CD14-positive monocyte (primary cell): ENCODE results near the gene NDUFAB1. TPM values are rescaled to one million over a fixed set of nuclear protein-coding genes. Genes with fewer than 3 reads are reported as not detected.
"Not testable (repeated sequence)": the region's sequence is repeated elsewhere in the genome, so short reads cannot be mapped to it uniquely, and the experiment has no call there.

Experiments
- DNase-seq, 3 donors: peaks; one replicate each; pipeline ENCODE4 v3.0.0-alpha.2; 2011 to 2022
- H2AFZ ChIP-seq: 2 replicates; pipeline ENCODE4 v1.6.0; 2012; ENCODE audit warnings: mild to moderate bottlenecking, low read depth, low read length, inconsistent platforms; ENCODE audit not compliant: insufficient read depth, poor library complexity, severe bottlenecking
- H3K27ac ChIP-seq, 2 donors: 1 replicate in 1 of 2; 2 replicates in 1 of 2; pipeline ENCODE4 v1.5.1; 2012 to 2013; ENCODE audit warnings: low read length in 2 of 2, control low read depth in 1 of 2, inconsistent platforms in 1 of 2, low read depth in 1 of 2, mild to moderate bottlenecking in 1 of 2
- H3K27me3 ChIP-seq, 2 donors: one replicate each; pipeline versions ENCODE4 v1.6.0 to v1.6.1; 2011 to 2013; ENCODE audit warnings: low read length in 2 of 2; ENCODE audit not compliant: control insufficient read depth in 2 of 2, insufficient read depth in 2 of 2
- H3K36me3 ChIP-seq, 2 donors: replicated peaks in 1 of 2; 1 replicate in 1 of 2; 2 replicates in 1 of 2; pipeline versions ENCODE4 v1.5.1 to v1.6.1; 2012 to 2013; ENCODE audit warnings: low read length in 2 of 2, control low read depth in 1 of 2, inconsistent platforms in 1 of 2, mild to moderate bottlenecking in 1 of 2; ENCODE audit not compliant: insufficient read depth in 2 of 2, control insufficient read depth in 1 of 2
- H3K4me1 ChIP-seq, 2 donors: 1 replicate in 1 of 2; 2 replicates in 1 of 2; pipeline versions ENCODE4 v1.5.1 to v1.6.1; 2012 to 2013; ENCODE audit warnings: low read length in 2 of 2, control low read depth in 1 of 2, inconsistent platforms in 1 of 2, mild to moderate bottlenecking in 1 of 2, moderate library complexity in 1 of 2; ENCODE audit not compliant: insufficient read depth in 2 of 2, control insufficient read depth in 1 of 2
- H3K4me2 ChIP-seq: replicated peaks from 2 replicates; pipeline ENCODE3; 2012; ENCODE audit warnings: low read length, moderate library complexity, mild to moderate bottlenecking; ENCODE audit not compliant: poor library complexity, severe bottlenecking; ENCODE audit errors: extremely low read depth
- H3K4me3 ChIP-seq, 3 experiments: fragments of 200-600 bp in 1 of 3; sonication (generic) in 1 of 3; replicated peaks in 1 of 3; 1 replicate in 2 of 3; 2 replicates in 1 of 3; pipeline ENCODE4 v1.5.1; 2011 to 2013; ENCODE audit warnings: low read length in 3 of 3, mild to moderate bottlenecking in 3 of 3, control low read depth in 2 of 3, low read depth in 2 of 3, inconsistent platforms in 1 of 3, moderate library complexity in 1 of 3
- H3K79me2 ChIP-seq: 2 replicates; pipeline ENCODE4 v1.6.0; 2012; ENCODE audit warnings: mild to moderate bottlenecking, control low read depth, inconsistent platforms, low read length, moderate library complexity; ENCODE audit not compliant: insufficient read depth
- H3K9ac ChIP-seq: 2 replicates; pipeline ENCODE4 v1.6.0; 2017; ENCODE audit warnings: low read length, mild to moderate bottlenecking; ENCODE audit not compliant: insufficient read depth, poor library complexity, severe bottlenecking
- H3K9me3 ChIP-seq, 2 donors: replicated peaks in 1 of 2; 1 replicate in 1 of 2; 2 replicates in 1 of 2; pipeline versions ENCODE4 v1.5.1 to v1.6.1; 2012 to 2013; ENCODE audit warnings: low read length in 2 of 2, control low read depth in 1 of 2; ENCODE audit not compliant: control insufficient read depth in 1 of 2, insufficient read depth in 1 of 2
- H4K20me1 ChIP-seq: 2 replicates; pipeline ENCODE4 v1.6.0; 2012; ENCODE audit warnings: mild to moderate bottlenecking, low read length, control low read depth, moderate library complexity; ENCODE audit not compliant: insufficient read depth
- H3K27ac Mint-ChIP-seq, 7 donors: one replicate each; pipeline ENCODE4 v1.8.0; 2020; ENCODE audit warnings: mild to moderate bottlenecking in 7 of 7, mixed read lengths in 7 of 7, moderate library complexity in 6 of 7, inconsistent platforms in 2 of 7
- H3K27me3 Mint-ChIP-seq, 3 donors: one replicate each; pipeline ENCODE4 v1.8.0; 2021 to 2022; ENCODE audit warnings: low read depth in 3 of 3, mild to moderate bottlenecking in 3 of 3, mixed read lengths in 3 of 3, moderate library complexity in 3 of 3, inconsistent platforms in 1 of 3
- H3K36me3 Mint-ChIP-seq, 2 donors: one replicate each; pipeline ENCODE4 v1.8.0; 2020; ENCODE audit warnings: mixed read lengths in 2 of 2, inconsistent platforms in 1 of 2, mild to moderate bottlenecking in 1 of 2
- H3K4me1 Mint-ChIP-seq: one replicate; pipeline ENCODE4 v1.8.0; 2020; ENCODE audit warnings: mild to moderate bottlenecking, mixed read lengths
- H3K4me3 Mint-ChIP-seq, 2 donors: one replicate each; pipeline ENCODE4 v1.8.0; 2020; ENCODE audit warnings: mild to moderate bottlenecking in 2 of 2, mixed read lengths in 2 of 2, moderate library complexity in 1 of 2
- H3K9me3 Mint-ChIP-seq, 7 donors: one replicate each; pipeline ENCODE4 v1.8.0; 2020 to 2022; ENCODE audit warnings: mixed read lengths in 7 of 7, mild to moderate bottlenecking in 6 of 7, moderate library complexity in 6 of 7, inconsistent platforms in 2 of 7
- WGBS: methylation state at CpG from one replicate; pipeline ENCODE4 v1.1.5; 2013; ENCODE audit warnings: missing lambda C conversion rate; ENCODE audit not compliant: insufficient coverage; 5-methylcytosine and 5-hydroxymethylcytosine counted together
- intact Hi-C, 2 donors: fragments of 100-400 bp; cut with micrococcal nuclease; formaldehyde crosslinking; loops; one replicate each; pipeline versions ENCODE4 v1.15.0 to v1.15.1; 2023
- polyA plus RNA-seq, 3 donors: library from polyadenylated mRNA; depleted of rRNA in 1 of 3; unstranded in 2 of 3; stranded (reverse) in 1 of 3; fragments of 300-500 nt in 2 of 3; fragments of >200 nt in 1 of 3; fragmentation: Illumina TruSeq in 2 of 3; gene quantifications; 1 replicate in 2 of 3; 2 replicates in 1 of 3; pipeline ENCODE4 v1.2.3, GENCODE V29; 2012 to 2021
- TF ChIP-seq, protein P1 (sequence below): fragments of 200-600 bp; IDR thresholded peaks from one replicate; pipeline ENCODE4 v1.8.0; 2022; ENCODE audit warnings: antibody characterized with exemption, mild to moderate bottlenecking

NDUFAB1 gene
- polyA plus RNA-seq, 3 donors, result 50.2 to 257 (median 240) TPM

GRCh38 chr16:23584186-23585076, 11.7 kb downstream of the NDUFAB1 start:
- Histone ChIP-seq H3K4me3 (no peak overlapping the region), H3K79me2 (peaks cover 22% of the 10 kb centered on the region), H3K9me3 (no peaks in the 10 kb centered on the region), H3K9ac (no peak overlapping the region), H3K27ac (no peak overlapping the region), H3K27me3 (no peaks in the 10 kb centered on the region), H2AFZ (no peak overlapping the region), H3K4me1 (no peaks in the 10 kb centered on the region), H3K4me2 (no peak overlapping the region), H3K36me3 (peaks cover 55 to 86% of the 10 kb centered on the region in 2 donors), H4K20me1 (peaks cover 16% of the 10 kb centered on the region)
- Mint-ChIP-seq H3K27ac (peak overlapping the region in 1 of 7 donors; percentile 62), H3K36me3 (peaks cover 73 to 94% of the 10 kb centered on the region in 2 donors), H3K27me3 (no peaks in the 10 kb centered on the region), H3K4me3 (no peak overlapping the region), H3K9me3 (no peaks in the 10 kb centered on the region), H3K4me1 (no peaks in the 10 kb centered on the region)
- 98% methylated on average over 6 of the region's 14 CpGs for WGBS
- intact Hi-C loops, result no loop called here
- TF ChIP-seq, protein P1, sequence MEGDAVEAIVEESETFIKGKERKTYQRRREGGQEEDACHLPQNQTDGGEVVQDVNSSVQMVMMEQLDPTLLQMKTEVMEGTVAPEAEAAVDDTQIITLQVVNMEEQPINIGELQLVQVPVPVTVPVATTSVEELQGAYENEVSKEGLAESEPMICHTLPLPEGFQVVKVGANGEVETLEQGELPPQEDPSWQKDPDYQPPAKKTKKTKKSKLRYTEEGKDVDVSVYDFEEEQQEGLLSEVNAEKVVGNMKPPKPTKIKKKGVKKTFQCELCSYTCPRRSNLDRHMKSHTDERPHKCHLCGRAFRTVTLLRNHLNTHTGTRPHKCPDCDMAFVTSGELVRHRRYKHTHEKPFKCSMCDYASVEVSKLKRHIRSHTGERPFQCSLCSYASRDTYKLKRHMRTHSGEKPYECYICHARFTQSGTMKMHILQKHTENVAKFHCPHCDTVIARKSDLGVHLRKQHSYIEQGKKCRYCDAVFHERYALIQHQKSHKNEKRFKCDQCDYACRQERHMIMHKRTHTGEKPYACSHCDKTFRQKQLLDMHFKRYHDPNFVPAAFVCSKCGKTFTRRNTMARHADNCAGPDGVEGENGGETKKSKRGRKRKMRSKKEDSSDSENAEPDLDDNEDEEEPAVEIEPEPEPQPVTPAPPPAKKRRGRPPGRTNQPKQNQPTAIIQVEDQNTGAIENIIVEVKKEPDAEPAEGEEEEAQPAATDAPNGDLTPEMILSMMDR, result no peak
- DNase-seq, result no peak

DNA sequence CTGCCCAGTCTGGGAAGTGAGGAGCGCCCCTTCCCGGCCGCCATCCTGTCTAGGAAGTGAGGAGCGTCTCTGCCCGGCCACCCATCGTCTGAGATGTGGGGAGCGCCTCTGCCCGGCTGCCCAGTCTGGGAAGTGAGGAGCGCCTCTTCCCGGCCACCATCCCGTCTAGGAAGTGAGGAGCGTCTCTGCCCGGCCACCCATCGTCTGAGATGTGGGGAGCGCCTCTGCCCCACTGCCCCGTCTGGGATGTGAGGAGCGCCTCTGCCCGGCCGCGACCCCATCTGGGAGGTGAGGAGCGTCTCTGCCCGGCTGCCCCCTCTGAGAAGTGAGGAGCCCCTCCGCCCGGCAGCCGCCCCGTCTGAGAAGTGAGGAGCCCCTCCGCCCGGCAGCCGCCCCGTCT, 12.8 kb downstream of the NDUFAB1 start:
- H3K9ac ChIP-seq, H3K4me1 Mint-ChIP-seq, DNase-seq, H3K4me3 Mint-ChIP-seq, H3K4me1 ChIP-seq, H3K9me3 ChIP-seq, H3K4me3 ChIP-seq, intact Hi-C loops, H3K27me3 Mint-ChIP-seq, H3K9me3 Mint-ChIP-seq, H3K27ac ChIP-seq, H3K27me3 ChIP-seq, H3K4me2 ChIP-seq, H2AFZ ChIP-seq: not testable (repeated sequence)
- WGBS, result 95% methylated on average over 6 of the region's 30 CpGs
- peaks cover 59 to 80% of the 10 kb centered on the region in 2 donors for H3K36me3 ChIP-seq
- peaks cover 12% of the 10 kb centered on the region for H4K20me1 ChIP-seq
- H3K27ac Mint-ChIP-seq, result peak overlapping the region in 1 of 7 donors; percentile 76
- peaks cover 16% of the 10 kb centered on the region for H3K79me2 ChIP-seq
- H3K36me3 Mint-ChIP-seq, result peaks cover 66 to 88% of the 10 kb centered on the region in 2 donors
